Progenitor cell of endocrine pancreas (in vitro differentiated cells): Measurements from ENCODE around the gene PACS1. TPM values are rescaled to one million over a fixed set of nuclear protein-coding genes. Genes with fewer than 3 reads are reported as not detected.

Experiments used
- DNase-seq: peaks from one replicate; pipeline ENCODE4 v3.0.0; 2021; ENCODE audit warnings: low spot score; ENCODE audit not compliant: unreplicated experiment
- H3K27ac Mint-ChIP-seq: 2 replicates; pipeline ENCODE4 v1.8.0; 2021; ENCODE audit warnings: mild to moderate bottlenecking, moderate library complexity, mixed read lengths
- H3K27me3 Mint-ChIP-seq: 2 replicates; pipeline ENCODE4 v1.8.0; 2021; ENCODE audit warnings: mixed read lengths
- H3K36me3 Mint-ChIP-seq: 2 replicates; pipeline ENCODE4 v1.8.0; 2022; ENCODE audit warnings: mixed read lengths; ENCODE audit not compliant: insufficient read depth
- H3K4me1 Mint-ChIP-seq: 2 replicates; pipeline ENCODE4 v1.8.0; 2021; ENCODE audit warnings: low read depth, mixed read lengths
- H3K4me3 Mint-ChIP-seq: 2 replicates; pipeline ENCODE4 v1.8.0; 2021; ENCODE audit warnings: low read depth, mild to moderate bottlenecking, moderate library complexity, mixed read lengths
- H3K9me3 Mint-ChIP-seq: 2 replicates; pipeline ENCODE4 v1.8.0; 2021; ENCODE audit warnings: low read depth, mixed read lengths
- total RNA-seq: library from RNA; stranded (reverse); gene quantifications from 2 replicates; pipeline ENCODE4 v1.2.1, GENCODE V29; 2021
- TF ChIP-seq, protein P1 (sequence below): fragments of 200-600 bp; sonication (generic); IDR thresholded peaks from one replicate; pipeline ENCODE4 v1.5.0; 2021; ENCODE audit warnings: antibody characterized with exemption, mild to moderate bottlenecking; ENCODE audit not compliant: unreplicated experiment

PACS1 gene
- total RNA-seq, 1 donor from 2014 or later = 72.3 TPM

DNA sequence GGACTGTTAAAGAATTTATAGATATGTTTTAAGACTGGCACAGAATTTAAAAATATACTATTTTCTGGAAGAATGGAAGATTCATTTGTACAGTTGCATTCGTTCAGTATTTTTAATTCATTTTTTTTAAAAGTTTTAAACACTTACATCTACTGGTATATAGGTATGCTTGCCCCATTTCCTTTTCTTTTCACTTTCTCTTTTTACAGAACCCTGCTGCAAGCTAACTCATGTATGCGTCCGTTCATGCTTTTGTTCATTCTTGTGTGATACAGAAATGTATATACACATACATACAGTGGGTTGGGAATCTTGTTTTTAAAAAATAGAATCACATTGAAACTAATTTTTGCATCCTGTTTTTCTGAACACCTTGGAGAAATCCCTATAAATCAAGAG lies 31.0 kb downstream of the PACS1 start:
- Mint-ChIP-seq H3K27me3 (no peaks in the 10 kb centered on the region), H3K4me1 (peaks cover 2% of the 10 kb centered on the region), H3K36me3 (no peaks in the 10 kb centered on the region), H3K4me3 (no peak overlapping the region), H3K9me3 (no peaks in the 10 kb centered on the region), H3K27ac (no peak overlapping the region)
- no peak for DNase-seq
- TF ChIP-seq, protein P1, sequence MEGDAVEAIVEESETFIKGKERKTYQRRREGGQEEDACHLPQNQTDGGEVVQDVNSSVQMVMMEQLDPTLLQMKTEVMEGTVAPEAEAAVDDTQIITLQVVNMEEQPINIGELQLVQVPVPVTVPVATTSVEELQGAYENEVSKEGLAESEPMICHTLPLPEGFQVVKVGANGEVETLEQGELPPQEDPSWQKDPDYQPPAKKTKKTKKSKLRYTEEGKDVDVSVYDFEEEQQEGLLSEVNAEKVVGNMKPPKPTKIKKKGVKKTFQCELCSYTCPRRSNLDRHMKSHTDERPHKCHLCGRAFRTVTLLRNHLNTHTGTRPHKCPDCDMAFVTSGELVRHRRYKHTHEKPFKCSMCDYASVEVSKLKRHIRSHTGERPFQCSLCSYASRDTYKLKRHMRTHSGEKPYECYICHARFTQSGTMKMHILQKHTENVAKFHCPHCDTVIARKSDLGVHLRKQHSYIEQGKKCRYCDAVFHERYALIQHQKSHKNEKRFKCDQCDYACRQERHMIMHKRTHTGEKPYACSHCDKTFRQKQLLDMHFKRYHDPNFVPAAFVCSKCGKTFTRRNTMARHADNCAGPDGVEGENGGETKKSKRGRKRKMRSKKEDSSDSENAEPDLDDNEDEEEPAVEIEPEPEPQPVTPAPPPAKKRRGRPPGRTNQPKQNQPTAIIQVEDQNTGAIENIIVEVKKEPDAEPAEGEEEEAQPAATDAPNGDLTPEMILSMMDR = no peak

DNA sequence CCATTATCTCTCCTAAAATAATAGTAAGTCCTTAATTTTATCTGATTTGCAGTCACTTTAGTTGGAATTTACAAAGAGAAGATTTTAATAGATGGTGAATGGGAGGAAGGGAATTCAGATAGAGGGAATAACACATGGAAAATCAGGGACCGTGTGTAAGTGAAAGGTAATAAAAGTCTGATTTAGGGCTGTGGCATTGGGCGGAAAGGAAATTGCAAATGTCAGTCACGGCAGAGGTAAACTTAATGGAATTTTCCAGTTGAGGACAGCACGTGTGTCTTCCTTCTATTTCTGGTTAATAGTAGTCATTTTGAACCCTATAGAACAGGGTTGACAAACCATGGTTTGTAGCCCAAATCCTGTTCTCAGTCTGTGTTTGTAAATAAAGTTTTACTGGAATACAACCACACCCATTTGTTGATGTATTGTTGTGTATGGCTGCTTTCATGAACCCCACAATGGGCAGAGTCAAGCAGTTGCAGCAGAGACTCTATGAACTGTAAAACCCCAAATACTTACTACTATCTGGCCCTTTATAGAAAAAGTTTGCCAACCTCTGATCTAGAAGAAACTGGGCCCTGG lies 34.1 kb downstream of the PACS1 start:
- Mint-ChIP-seq H3K27ac (no peak overlapping the region), H3K36me3 (peaks cover 3% of the 10 kb centered on the region), H3K9me3 (peaks cover 3% of the 10 kb centered on the region), H3K4me3 (no peak overlapping the region), H3K27me3 (no peaks in the 10 kb centered on the region), H3K4me1 (peaks cover 7% of the 10 kb centered on the region)
- no peak for DNase-seq
- TF ChIP-seq, protein P1 = no peak

DNA sequence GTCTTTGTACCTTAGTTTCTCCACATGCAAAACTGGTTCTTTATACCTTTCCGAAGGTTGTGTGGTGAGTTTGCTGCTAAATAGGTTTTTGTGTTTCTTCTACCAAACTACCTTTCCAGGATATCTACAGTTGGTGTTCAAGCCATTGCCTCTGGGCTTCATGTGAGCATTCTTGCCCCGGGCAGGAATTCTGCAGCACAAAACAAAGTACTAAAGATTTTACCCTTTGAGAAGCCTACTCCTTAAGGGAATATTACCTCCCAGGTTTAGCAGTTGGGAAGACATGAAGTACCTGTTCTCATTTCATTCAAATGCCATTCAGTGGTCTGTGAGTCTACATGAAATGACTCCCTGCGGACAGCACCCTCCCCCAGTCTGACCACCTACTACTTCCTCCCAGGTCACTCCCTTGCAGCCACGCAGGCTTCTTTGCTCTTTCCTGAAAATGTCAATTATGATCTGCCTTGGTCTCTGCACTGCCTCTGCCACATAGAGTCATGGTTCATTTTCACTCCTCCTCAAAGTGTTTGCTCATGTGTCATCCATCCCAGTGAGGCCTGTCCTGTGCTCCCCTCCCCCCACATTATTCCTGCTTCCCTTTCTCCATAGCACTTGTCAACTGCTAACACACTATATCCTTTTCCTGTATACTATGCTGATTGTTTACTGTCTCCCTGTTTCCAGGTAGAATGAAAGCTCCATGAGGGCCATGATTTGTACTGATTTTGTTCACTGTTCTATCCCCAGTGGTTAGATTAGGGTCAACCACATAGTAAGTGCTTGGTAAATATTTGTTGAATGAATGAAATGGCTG lies 36.9 kb downstream of the PACS1 start:
- Mint-ChIP-seq H3K27me3 (no peaks in the 10 kb centered on the region), H3K9me3 (peaks cover 3% of the 10 kb centered on the region), H3K4me3 (no peak overlapping the region), H3K36me3 (peaks cover 3% of the 10 kb centered on the region), H3K4me1 (peaks cover 11% of the 10 kb centered on the region), H3K27ac (peak overlapping the region; percentile 69)
- TF ChIP-seq, protein P1 = no peak
- no peak for DNase-seq

DNA sequence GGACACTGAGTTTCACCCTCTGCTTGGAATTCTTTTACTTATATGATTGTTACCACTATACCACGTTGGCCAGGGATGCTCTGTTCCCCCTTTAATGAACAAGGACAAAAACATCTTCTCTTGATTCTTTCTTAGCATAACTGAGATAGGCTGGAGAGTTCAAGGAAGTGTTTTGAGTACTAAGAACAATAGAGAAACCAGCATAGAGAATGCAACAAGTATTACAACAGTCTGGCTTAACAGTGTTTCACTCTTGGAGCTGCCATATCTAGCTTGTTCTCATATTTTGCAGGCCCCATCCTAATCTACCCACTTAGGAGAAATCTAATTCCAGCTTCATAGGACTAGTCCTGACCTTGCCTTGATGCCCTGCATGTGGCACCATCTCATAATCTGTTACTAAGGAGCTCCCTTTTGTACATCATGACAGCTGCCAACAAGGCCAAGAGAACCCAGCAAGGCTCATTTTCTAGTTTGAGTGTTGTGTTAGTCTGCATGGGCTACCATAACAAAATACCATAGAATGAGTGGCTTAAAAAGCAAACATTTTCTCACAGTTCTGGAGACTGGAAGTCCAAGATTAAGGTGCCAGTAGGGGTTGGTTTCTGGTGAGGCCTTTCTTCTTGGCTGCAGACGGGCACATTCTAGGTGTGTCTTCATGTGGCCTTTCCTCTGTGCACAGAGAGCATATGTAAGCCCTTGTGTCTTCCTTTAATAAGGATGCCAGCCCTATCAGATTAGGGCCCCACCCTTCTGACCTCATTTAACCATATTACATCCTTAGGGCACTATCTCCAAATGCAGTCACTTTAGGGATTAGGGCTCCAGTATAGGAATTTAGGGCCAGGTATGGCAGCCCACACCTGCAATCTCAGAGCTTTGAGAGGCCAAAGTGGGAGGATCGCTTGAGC lies 37.8 kb downstream of the PACS1 start:
- no peak overlapping the region for H3K4me3 Mint-ChIP-seq

More for the DNA sequence above, 37.8 kb downstream of the PACS1 start:
- H3K36me3 Mint-ChIP-seq = peaks cover 3% of the 10 kb centered on the region
- H3K4me1 Mint-ChIP-seq = peaks cover 18% of the 10 kb centered on the region
- no peak overlapping the region for H3K27ac Mint-ChIP-seq
- no peaks in the 10 kb centered on the region for H3K27me3 Mint-ChIP-seq
- peaks cover 3% of the 10 kb centered on the region for H3K9me3 Mint-ChIP-seq
- TF ChIP-seq, protein P1 = no peak
- DNase-seq = no peak
